HG02852 (cell line): Measurements from ENCODE around the gene ANKRD63.

ENCODE experiments used
- ATAC-seq: cut with Tn5 transposase; IDR thresholded peaks from one replicate; pipeline ENCODE4 v1.9.1; 2021; ENCODE audit warnings: mild to moderate bottlenecking, moderate library complexity; ENCODE audit not compliant: unreplicated experiment

Gene ANKRD63

GRCh38 chr15:40280260-40281056 lies 2.4 kb downstream of the ANKRD63 start:
- ATAC-seq, result no peak

- no peak for ATAC-seq
Observed at GRCh38 chr15:40279437-40280141, 3.3 kb downstream of the ANKRD63 start.

- no peak for ATAC-seq
Observed at GRCh38 chr15:40278026-40278425, 4.8 kb downstream of the ANKRD63 start.

- ATAC-seq, result no peak
Observed at GRCh38 chr15:40277471-40277870, 5.4 kb downstream of the ANKRD63 start.

GRCh38 chr15:40276927-40277326 lies 5.9 kb downstream of the ANKRD63 start:
- ATAC-seq, result no peak

GRCh38 chr15:40275954-40276353 lies 6.9 kb downstream of the ANKRD63 start:
- ATAC-seq, result no peak

GRCh38 chr15:40275523-40275922 lies 7.3 kb downstream of the ANKRD63 start:
- no peak for ATAC-seq

GRCh38 chr15:40274350-40275274 lies 8.3 kb downstream of the ANKRD63 start:
- no peak for ATAC-seq

GRCh38 chr15:40273428-40273827 lies 9.4 kb downstream of the ANKRD63 start:
- no peak for ATAC-seq

- no peak for ATAC-seq
Observed at GRCh38 chr15:40272485-40273056, 10.3 kb downstream of the ANKRD63 start.

- ATAC-seq, result no peak
Observed at GRCh38 chr15:40271685-40272484, 11.0 kb downstream of the ANKRD63 start.

- ATAC-seq, result no peak
Observed at GRCh38 chr15:40270246-40270995, 12.4 kb downstream of the ANKRD63 start.

- ATAC-seq, result no peak
Observed at GRCh38 chr15:40269604-40270003, 13.3 kb downstream of the ANKRD63 start.

GRCh38 chr15:40267670-40268069 lies 15.2 kb downstream of the ANKRD63 start:
- ATAC-seq, result no peak

- ATAC-seq, result no peak
Observed at GRCh38 chr15:40266828-40267304, 16.0 kb downstream of the ANKRD63 start.

- ATAC-seq, result no peak
Observed at GRCh38 chr15:40265875-40266274, 17.0 kb downstream of the ANKRD63 start.

GRCh38 chr15:40265355-40265754 lies 17.5 kb downstream of the ANKRD63 start:
- no peak for ATAC-seq

GRCh38 chr15:40264321-40265153 lies 18.3 kb downstream of the ANKRD63 start:
- no peak for ATAC-seq
